Breast epithelium (tissue), 3 donors: ENCODE measurements around the gene PARP1.

ENCODE experiments used
- POLR2A ChIP-seq: fragments of 450-650 bp; IDR thresholded peaks from one replicate; pipeline ENCODE4 v1.6.1; 2016; ENCODE audit warnings: antibody characterized with exemption, mild to moderate bottlenecking, moderate library complexity
- POLR2AphosphoS5 ChIP-seq, 3 donors: sonication (generic); formaldehyde crosslinking; IDR thresholded peaks; one replicate each; pipeline ENCODE4 v1.6.1; 2017; ENCODE audit warnings: antibody characterized with exemption in 3 of 3
- TF ChIP-seq, protein P1 (sequence below), 3 donors: fragments of 450-650 bp; IDR thresholded peaks; one replicate each; pipeline ENCODE4 v1.5.1; 2016 to 2017; ENCODE audit warnings: antibody characterized with exemption in 3 of 3, mild to moderate bottlenecking in 3 of 3, moderate library complexity in 3 of 3

DNA sequence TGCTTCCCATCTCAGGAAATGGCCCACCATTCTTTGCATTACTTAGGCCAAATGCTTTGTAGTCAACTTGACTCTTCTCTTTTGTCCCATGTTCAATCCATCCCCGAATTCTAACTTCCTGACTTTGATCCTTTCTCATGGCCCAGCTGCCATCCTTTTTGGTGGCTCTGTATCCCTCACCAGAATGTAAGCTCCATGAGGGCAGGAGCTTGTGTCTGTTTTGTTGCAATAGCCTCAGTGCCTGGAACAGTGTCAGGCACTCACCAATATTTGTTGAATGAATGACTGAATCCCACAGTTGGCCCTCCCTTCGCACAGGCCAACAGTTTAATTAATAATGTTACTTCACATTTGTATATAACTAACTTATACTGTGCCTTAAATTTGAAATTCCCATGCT is 3.1 kb upstream of the PARP1 start:
- TF ChIP-seq, protein P1, sequence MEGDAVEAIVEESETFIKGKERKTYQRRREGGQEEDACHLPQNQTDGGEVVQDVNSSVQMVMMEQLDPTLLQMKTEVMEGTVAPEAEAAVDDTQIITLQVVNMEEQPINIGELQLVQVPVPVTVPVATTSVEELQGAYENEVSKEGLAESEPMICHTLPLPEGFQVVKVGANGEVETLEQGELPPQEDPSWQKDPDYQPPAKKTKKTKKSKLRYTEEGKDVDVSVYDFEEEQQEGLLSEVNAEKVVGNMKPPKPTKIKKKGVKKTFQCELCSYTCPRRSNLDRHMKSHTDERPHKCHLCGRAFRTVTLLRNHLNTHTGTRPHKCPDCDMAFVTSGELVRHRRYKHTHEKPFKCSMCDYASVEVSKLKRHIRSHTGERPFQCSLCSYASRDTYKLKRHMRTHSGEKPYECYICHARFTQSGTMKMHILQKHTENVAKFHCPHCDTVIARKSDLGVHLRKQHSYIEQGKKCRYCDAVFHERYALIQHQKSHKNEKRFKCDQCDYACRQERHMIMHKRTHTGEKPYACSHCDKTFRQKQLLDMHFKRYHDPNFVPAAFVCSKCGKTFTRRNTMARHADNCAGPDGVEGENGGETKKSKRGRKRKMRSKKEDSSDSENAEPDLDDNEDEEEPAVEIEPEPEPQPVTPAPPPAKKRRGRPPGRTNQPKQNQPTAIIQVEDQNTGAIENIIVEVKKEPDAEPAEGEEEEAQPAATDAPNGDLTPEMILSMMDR (IDR thresholded peaks at IDR 0.05): no peak
- TF ChIP-seq POLR2AphosphoS5 (IDR thresholded peaks at IDR 0.05): no peak
- no peak for TF ChIP-seq POLR2A
